HEK293T (cell line): ENCODE measurements around the gene RNF133.

Source experiments
- ARNT ChIP-seq: fragments of 450-650 bp; IDR thresholded peaks from 2 replicates; pipeline ENCODE4 v1.6.1; 2017; ENCODE audit warnings: mild to moderate bottlenecking
- BHLHE40 ChIP-seq: fragments of 450-650 bp; IDR thresholded peaks from 2 replicates; pipeline ENCODE4 v1.6.1; 2016; ENCODE audit warnings: mild to moderate bottlenecking, moderate library complexity, borderline replicate concordance
- ELF4 ChIP-seq: fragments of 450-650 bp; IDR thresholded peaks from 2 replicates; pipeline ENCODE4 v1.6.1; 2017; ENCODE audit warnings: antibody characterized with exemption
- FOXA1 ChIP-seq: fragments of 450-650 bp; IDR thresholded peaks from 2 replicates; pipeline ENCODE4 v1.6.1; 2016; ENCODE audit warnings: mild to moderate bottlenecking
- L3MBTL2 ChIP-seq: fragments of 450-650 bp; conservative IDR thresholded peaks from 2 replicates; pipeline ENCODE4 v1.6.1; 2016; ENCODE audit warnings: mild to moderate bottlenecking
- LEF1 ChIP-seq: fragments of 450-650 bp; IDR thresholded peaks from 2 replicates; pipeline ENCODE4 v1.6.1; 2017; ENCODE audit warnings: mild to moderate bottlenecking, borderline replicate concordance
- SP1 ChIP-seq: fragments of 450-650 bp; IDR thresholded peaks from 2 replicates; pipeline ENCODE4 v1.6.1; 2017
- SUZ12 ChIP-seq: fragments of 450-650 bp; IDR thresholded peaks from 2 replicates; pipeline ENCODE4 v1.6.1; 2016; ENCODE audit warnings: mild to moderate bottlenecking
- TARDBP ChIP-seq: fragments of 450-650 bp; IDR thresholded peaks from 2 replicates; pipeline ENCODE4 v1.6.1; 2016
- ZNF384 ChIP-seq: fragments of 450-650 bp; IDR thresholded peaks from 2 replicates; pipeline ENCODE4 v1.6.1; 2016

DNA sequence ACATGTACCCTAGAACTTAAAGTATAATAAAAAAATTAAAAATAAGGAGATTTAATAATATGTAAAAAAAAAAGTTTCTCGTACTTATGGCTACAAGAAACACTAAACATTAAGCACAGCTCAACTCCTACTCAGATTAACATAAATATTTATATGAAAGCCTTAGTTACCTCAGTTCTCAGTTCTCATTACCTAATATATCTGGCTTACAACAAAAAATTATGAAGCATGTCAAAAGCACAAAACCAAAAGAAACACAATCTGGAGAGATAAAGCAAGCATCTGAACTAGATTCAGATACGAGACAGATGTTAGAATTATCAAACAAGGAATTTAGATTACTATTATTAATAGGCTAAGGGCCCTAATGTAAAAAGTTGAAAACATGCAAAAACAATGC is 40.1 kb downstream of the RNF133 start:
- no peak for TF ChIP-seq FOXA1
- TF ChIP-seq ELF4, result no peak
- no peak for TF ChIP-seq SP1
- TF ChIP-seq TARDBP, result no peak
- TF ChIP-seq L3MBTL2, result no peak
- no peak for TF ChIP-seq BHLHE40
- TF ChIP-seq SUZ12, result no peak
- TF ChIP-seq ARNT, result no peak
- TF ChIP-seq ZNF384, result no peak
- TF ChIP-seq LEF1, result no peak
